GM12801 (cell line): ENCODE measurements around the gene CPA5.

Experiments used
- TF ChIP-seq, protein P1 (sequence below): IDR thresholded peaks from one replicate; pipeline ENCODE4 v1.5.1; 2011; ENCODE audit warnings: control low read depth; ENCODE audit not compliant: insufficient read length; ENCODE audit errors: extremely low read depth

CPA5 gene

DNA sequence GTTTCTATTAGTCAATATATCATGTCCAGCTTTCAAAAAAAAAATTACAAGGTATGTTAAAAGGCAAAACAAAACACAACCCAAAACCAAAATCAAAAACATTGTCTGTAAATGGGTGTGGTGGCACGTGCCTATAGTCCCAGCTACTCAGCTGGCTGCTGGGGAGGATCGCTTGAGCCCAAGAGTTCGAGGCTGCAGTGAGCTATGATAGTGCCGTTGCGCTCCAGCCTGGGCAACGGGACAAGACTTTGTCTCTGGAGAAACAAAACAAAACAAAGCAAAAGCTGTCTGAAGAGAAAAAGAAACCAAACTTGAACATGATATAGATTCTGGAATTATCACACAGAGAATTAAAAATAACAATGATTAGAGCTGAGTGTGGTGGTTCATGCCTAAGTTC lies 10.3 kb upstream of the CPA5 start:
- TF ChIP-seq, protein P1, sequence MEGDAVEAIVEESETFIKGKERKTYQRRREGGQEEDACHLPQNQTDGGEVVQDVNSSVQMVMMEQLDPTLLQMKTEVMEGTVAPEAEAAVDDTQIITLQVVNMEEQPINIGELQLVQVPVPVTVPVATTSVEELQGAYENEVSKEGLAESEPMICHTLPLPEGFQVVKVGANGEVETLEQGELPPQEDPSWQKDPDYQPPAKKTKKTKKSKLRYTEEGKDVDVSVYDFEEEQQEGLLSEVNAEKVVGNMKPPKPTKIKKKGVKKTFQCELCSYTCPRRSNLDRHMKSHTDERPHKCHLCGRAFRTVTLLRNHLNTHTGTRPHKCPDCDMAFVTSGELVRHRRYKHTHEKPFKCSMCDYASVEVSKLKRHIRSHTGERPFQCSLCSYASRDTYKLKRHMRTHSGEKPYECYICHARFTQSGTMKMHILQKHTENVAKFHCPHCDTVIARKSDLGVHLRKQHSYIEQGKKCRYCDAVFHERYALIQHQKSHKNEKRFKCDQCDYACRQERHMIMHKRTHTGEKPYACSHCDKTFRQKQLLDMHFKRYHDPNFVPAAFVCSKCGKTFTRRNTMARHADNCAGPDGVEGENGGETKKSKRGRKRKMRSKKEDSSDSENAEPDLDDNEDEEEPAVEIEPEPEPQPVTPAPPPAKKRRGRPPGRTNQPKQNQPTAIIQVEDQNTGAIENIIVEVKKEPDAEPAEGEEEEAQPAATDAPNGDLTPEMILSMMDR: no peak

DNA sequence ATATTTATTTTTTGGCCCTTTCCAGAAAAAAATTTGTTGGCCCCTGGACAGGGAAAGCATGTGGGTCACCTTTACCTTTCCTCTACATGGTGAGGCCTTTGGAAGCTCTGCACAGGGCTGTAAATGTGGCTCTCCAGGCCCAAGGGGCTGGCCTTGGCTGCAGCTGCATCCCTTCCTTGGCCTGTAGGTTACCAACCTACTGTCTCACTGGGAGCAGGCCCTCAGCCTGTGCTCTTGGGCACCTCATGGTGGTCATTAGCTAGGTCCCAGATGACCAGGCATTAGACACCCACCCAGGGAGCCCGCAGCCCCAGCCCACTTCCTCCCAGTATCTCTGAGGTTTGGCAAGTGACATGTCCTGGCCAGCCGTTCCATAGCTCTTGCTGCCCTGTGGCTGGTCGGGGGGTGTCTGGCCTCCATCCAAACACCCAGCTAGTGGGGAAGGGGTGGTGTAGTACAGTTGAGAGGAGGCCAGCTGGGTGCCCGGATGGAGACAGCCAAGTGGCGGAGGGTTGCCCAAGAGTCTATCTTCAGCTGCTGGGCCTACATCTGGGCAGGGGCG lies 7.1 kb upstream of the CPA5 start:
- TF ChIP-seq, protein P1: no peak

DNA sequence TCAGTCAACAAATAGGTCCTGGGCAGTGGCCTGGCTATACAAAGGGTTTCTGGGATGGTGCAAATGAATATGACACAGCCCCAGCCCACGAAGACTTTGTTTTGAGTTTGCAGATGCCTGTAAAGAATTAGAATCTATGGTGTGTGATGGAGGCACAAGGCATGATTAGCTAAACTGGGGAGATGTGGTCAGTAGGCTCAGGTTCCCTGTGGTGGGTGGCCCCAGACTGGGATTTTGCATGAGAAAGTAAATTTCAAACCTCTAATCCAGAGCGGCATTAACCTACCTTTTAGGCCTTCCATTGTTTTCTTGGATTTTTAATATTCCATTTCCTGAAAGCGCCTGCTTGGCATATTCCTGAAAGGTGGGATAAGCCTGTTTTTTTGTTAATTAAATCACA lies 6.4 kb upstream of the CPA5 start:
- TF ChIP-seq, protein P1: no peak

DNA sequence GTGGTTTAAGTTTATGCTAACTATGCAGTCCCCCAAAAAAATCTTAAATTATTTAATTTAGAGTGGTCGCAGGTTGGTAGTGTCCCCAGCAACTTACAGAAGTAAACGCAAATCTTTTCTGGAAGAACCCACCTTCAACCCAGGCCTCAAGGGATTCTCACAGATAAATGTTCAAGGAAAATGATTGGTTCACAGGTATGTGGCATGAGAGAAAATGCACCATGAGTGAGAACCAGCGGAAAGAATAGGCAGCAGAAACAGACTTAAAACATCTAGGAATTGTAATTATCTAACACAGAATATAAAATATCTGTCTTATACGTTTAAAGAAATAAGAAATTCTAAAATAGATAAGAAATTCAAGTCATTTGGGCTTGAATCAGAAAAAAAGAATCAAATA lies 2.7 kb upstream of the CPA5 start:
- TF ChIP-seq, protein P1: no peak

DNA sequence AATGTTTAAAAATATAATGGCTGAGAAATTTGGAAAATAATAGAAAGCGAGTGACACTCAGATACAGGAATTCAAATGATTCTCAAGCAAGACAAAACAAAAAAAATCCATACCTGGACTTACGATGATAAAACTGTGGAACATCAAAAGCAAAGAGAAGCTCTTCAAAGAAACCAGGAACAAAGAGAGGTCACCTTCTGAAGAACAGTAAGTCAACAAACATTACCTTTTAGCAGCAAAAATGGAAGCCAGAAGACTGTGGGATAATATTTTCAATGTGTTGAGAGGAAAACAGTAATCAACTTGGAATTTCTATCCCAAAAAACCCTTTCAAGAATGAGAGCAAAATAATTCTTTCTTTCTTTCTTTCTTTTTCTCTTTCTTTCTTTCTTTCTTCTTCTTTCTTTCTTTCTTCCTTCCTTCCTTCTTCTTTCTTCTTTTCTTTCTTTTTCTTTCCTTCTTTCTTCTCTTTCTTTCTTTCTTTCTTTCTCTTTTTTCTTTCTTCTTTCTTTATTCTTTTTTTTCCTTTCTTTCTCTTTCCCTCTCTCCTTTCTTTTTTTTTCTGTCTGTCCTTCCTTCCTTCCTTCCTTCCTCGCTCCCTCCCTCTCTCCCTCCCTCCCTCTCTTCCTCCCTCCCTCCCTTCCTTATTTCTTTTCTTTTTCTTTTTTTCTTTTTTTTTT lies 1.8 kb upstream of the CPA5 start:
- TF ChIP-seq, protein P1: no peak

DNA sequence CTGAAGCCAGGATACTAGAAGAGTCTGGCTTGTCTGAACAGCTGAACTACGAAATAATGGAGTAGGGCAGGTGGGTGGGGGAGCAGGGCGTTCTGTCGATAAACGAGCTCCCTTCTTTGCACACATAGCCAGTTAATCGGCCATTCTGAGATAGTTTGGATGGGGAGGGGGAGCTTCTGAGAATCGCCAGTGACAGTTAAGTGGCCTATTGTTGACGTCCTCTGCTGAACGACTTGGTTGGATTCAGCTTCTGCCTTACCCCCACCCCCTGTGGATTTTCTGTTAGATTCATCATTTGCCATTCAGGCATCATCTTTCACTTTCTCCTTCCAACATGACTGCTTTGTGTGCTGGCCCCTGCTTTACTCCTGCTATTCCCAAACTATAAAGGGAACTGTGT lies 520 bp downstream of the CPA5 start:
- TF ChIP-seq, protein P1: no peak

DNA sequence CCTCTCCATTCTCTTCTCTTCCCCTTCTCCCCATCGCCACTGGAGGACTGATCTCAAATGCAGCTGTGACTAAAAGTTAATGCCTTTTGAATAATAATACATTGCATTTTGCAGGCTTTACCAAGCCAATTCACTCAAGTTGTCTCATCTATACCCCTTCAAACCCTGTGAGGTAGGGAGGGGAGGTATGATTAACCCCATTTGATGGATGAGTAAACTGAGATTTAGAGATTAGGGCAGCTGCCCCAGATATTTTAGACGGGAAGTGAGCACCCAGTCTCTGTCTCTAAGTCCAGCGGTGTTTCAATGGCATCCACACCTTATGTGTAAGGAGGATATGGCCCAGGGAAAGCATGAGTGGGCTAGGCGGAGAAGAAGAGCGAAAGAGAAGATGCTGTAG lies 1.1 kb downstream of the CPA5 start:
- TF ChIP-seq, protein P1: no peak
